ENCODE measurements around the gene MKRN2.
"Not testable (repeated sequence)": the region's sequence is repeated elsewhere in the genome, so short reads cannot be mapped to it uniquely, and the experiment has no call there.

The MKRN2 gene

GRCh38 chr3:12556690-12557472 is at the start of gene MKRN2:
TSS of gene MKRN2 (plus strand) at chr3:12557087. CDS start at chr3:12557151, 64 bp downstream.
- peak; percentile 81 for DNase-seq

GRCh38 chr3:12507591-12508281 is 49.2 kb upstream of the MKRN2 start:
- no peak for DNase-seq

- no peak for DNase-seq
These were observed 48.6 kb upstream of the MKRN2 start for GRCh38 chr3:12508291-12508700.

GRCh38 chr3:12509466-12509865 is 47.4 kb upstream of the MKRN2 start:
- no peak for DNase-seq

- no peak for DNase-seq
These were observed 44.3 kb upstream of the MKRN2 start for GRCh38 chr3:12512534-12513118.

GRCh38 chr3:12513694-12514446 is 43.0 kb upstream of the MKRN2 start:
- DNase-seq = no peak

- no peak for DNase-seq
These were observed 41.3 kb upstream of the MKRN2 start for GRCh38 chr3:12515631-12516030.

GRCh38 chr3:12516873-12517272 is 40.0 kb upstream of the MKRN2 start:
- DNase-seq = no peak

GRCh38 chr3:12518261-12519028 is 38.4 kb upstream of the MKRN2 start:
- DNase-seq = no peak

- DNase-seq = no peak
These were observed 35.9 kb upstream of the MKRN2 start for GRCh38 chr3:12521010-12521409.

- no peak for DNase-seq
These were observed 34.2 kb upstream of the MKRN2 start for GRCh38 chr3:12522721-12523120.

GRCh38 chr3:12527757-12528143 is 29.1 kb upstream of the MKRN2 start:
- DNase-seq = no peak

- no peak for DNase-seq
These were observed 24.7 kb upstream of the MKRN2 start for GRCh38 chr3:12532182-12532581.

- DNase-seq = no peak
These were observed 20.5 kb upstream of the MKRN2 start for GRCh38 chr3:12536423-12536822.

- DNase-seq = no peak
These were observed 15.3 kb upstream of the MKRN2 start for GRCh38 chr3:12541625-12542024.

GRCh38 chr3:12543497-12543896 is 13.4 kb upstream of the MKRN2 start:
- not testable (repeated sequence) for DNase-seq

- DNase-seq = no peak
These were observed 12.0 kb upstream of the MKRN2 start for GRCh38 chr3:12544652-12545472.

GRCh38 chr3:12545473-12545791 is 11.5 kb upstream of the MKRN2 start, which contains the start of gene MKRN2OS:
TSS of gene MKRN2OS (minus strand) at chr3:12545499. CDS start at chr3:12545464, 35 bp downstream.
- no peak for DNase-seq

GRCh38 chr3:12549971-12550760 is 6.7 kb upstream of the MKRN2 start:
- DNase-seq = no peak

- no peak for DNase-seq
These were observed 2.9 kb upstream of the MKRN2 start for GRCh38 chr3:12553921-12554391.

GRCh38 chr3:12556314-12556689 is 585 bp upstream of the MKRN2 start:
- DNase-seq = no peak
